GM18505 (cell line): ENCODE measurements around the gene SLC25A33.
"Not testable (repeated sequence)": the region's sequence is repeated elsewhere in the genome, so short reads cannot be mapped to it uniquely, and the experiment has no call there.

Experiments
- ATAC-seq: cut with Tn5 transposase; IDR thresholded peaks from one replicate; pipeline ENCODE4 v1.9.1; 2021; ENCODE audit not compliant: unreplicated experiment
- POLR2A ChIP-seq: IDR thresholded peaks from 4 replicates; pipeline ENCODE4 v1.6.1; 2011; ENCODE audit warnings: borderline replicate concordance; ENCODE audit not compliant: insufficient read depth, insufficient read length; ENCODE audit errors: extremely low read depth

The SLC25A33 gene, protein sequence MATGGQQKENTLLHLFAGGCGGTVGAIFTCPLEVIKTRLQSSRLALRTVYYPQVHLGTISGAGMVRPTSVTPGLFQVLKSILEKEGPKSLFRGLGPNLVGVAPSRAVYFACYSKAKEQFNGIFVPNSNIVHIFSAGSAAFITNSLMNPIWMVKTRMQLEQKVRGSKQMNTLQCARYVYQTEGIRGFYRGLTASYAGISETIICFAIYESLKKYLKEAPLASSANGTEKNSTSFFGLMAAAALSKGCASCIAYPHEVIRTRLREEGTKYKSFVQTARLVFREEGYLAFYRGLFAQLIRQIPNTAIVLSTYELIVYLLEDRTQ

GRCh38 chr1:9539165-9539828 is at the start of gene SLC25A33:
SLC25A33 (plus strand) TSS chr1:9539465; CDS start chr1:9539692, 227 bp downstream.
- TF ChIP-seq POLR2A = peak; percentile 91
- peak; percentile 87 for ATAC-seq

GRCh38 chr1:9490605-9491339 is 48.5 kb upstream of the SLC25A33 start:
- TF ChIP-seq POLR2A = no peak
- ATAC-seq = no peak

DNA sequence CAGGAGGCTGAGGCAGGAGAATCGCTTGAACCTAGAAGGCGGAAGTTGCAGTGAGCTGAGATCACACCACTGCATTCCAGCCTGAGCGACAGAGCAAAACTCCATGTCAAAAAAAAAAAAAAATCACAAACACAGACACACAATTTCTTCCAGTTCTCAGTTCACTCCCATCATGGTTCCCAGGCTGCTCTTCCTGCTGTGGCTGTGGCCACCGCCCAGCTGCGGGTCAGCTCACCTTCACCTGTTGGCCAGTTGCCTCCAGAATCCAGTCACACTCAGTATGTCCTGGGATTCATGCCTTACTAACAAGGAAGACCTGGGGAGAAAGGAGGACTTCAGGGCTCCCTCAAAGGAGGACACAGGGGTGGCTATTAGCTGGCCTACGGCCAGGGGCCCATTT is 45.9 kb upstream of the SLC25A33 start:
- TF ChIP-seq POLR2A = no peak
- no peak for ATAC-seq

DNA sequence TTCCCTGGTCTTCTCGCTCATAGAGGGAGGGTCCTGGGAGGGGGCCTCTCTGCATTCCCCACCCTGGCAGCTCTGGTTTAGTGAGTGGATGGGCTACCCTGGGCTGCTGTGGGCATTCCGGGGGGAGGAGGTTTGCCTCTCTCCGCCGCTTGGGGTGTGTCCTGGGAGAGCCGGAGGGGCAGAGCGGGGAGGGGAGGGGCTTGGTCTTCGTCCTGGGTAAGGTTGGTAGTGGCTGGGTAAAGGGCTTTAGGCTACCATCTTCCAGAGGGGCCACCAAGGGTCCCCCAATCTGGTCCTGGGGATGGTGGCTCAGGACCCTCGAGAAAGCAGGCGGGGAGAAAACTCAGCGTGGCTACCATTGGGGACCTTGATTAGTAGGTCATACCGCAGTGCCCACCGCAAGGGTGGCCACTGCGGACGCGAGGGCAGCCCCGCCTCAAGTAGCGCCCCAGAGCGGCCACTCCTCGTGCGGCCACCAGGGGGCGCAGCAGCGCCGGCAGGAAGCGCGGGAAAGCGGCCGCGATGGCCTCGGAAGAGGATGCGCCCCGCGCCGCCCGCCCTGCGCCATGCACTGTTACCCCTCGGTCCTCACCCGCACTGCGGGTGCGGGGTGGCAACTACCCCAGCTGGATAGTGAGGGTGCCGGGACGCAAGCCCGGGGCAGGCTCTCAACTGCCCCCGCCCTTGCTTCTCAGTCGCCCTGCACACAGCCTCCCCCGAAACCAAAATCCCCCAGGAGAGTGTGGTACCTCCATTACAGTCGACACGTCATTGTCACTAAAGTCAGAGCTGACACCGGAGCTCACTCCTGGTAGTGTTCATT is 44.1 kb upstream of the SLC25A33 start:
- ATAC-seq = no peak
- no peak for TF ChIP-seq POLR2A

DNA sequence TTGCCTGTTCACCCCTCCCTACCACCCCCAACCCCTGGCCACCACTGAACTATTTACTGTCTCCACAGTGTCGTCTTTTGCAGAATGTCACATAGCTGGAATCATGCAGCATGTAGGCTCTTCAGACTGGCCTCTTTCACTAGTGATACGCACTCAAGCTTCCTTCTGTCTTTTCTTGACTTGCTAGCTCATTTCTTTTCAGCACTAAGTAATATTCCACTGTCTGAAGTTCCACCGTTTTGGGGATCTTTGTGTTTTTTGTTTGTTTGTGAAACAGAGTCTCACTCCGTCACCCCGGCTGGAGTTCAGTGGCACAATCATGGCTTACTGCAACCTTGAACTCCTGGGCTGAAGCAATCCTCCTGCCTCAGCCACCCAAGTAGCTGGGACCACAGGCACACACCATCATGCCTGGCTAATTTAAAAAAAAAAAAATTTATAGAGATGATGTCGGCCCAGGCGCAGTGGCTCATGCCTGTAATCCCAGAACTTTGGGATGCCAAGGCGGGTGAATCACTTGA is 43.4 kb upstream of the SLC25A33 start:
- TF ChIP-seq POLR2A = no peak
- ATAC-seq = no peak

DNA sequence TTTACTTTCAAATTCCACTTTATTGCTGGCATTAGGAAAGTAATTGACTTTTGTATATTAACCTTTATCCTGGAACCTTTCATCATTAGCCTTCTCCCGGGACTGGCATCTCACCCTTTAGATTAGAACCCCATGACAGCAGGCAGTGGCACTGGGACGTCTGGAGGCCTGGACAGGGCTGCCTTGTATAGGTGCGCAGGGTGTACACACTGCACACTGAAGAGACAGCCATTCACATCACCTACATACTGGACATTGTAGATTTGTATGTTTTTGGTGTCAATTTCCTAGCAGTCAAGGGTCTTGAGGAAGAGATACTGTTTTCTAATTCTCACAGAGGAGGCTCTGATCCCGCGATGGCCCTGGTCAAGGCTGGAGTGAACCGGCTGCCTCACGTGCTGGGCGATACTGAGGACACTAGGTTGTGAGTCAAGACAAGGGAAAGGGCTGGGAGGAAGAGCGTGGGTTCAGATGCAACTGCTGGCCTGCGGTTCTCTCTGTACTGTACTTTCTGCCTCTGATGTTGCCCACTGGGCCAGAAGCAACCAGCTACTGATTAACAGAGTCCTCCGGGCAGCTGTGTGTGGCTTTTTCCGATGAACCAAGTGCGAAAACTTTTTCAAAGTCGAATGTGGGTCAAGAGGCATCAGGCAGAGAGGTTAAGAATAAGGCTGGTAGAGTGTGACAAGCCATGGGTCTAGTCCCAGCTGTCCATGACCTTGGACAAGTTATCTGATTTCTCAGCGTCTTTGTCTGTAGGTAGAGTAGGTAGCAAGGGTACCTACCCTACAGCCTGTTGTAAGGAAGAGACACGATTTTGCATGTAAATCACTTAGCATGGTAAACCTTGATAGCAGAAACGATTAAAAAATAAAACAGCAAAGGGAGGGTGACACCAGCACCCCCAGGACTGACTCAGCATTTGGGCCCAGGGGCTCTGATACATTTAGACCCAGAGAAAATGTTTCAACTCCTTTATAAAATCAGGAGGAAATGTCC is 38.2 kb upstream of the SLC25A33 start:
- ATAC-seq = no peak
- TF ChIP-seq POLR2A = no peak

DNA sequence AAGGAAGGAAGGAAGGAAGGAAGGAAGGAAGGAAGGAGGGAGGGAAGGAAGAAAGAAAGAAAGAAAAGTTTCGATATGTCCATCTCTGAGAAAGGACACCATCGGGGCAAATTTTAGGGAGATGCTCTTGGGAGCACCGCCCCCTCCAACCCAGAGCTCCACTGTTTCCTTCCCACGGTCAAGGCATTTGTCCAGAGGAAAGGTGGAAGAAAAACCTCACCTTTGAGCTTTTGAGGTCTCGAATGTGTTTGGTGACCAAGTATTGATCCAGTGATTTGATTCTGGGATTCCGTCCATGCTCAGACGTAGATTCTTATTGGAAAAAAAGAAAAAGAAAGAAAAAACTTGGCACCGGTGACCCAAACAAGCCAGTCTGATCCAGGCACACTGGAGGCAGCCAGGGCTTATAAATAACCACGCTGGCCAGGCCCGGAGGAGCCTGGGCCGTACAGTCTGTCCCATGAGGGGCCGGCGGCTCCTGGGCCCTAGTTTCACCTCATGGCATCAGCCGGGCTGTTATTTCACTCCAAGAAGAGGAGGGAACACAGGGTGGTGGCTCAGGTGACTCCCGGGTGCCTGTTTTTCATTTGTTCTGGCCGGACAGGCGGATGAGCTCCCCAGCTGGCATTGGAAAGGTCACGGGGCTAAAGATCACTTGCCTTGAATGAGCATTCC is 36.1 kb upstream of the SLC25A33 start:
- ATAC-seq = no peak
- TF ChIP-seq POLR2A = no peak

GRCh38 chr1:9505143-9505542 is 34.1 kb upstream of the SLC25A33 start:
- no peak for ATAC-seq
- no peak for TF ChIP-seq POLR2A

DNA sequence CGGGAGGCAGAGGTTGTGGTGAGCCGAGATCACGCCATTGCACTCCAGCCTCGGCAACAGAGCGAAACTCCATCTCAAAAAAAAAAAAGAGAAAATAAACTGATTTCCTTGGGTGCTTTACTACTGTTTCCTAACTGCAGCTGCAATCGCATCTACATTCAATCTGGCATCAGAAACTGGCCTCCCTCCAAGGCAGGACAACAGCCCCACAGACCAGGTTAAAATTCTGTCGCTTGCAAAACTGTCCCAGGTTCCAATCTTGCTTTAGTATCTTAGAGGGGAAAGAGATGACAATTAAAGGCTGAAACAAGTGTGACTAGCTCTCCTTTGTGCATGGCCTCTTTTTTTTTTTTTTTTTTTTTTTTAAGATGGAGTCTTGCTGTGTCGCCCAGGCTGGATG is 32.4 kb upstream of the SLC25A33 start:
- TF ChIP-seq POLR2A = no peak
- no peak for ATAC-seq

GRCh38 chr1:9510130-9510529 is 29.1 kb upstream of the SLC25A33 start:
- no peak for TF ChIP-seq POLR2A
- ATAC-seq = no peak

DNA sequence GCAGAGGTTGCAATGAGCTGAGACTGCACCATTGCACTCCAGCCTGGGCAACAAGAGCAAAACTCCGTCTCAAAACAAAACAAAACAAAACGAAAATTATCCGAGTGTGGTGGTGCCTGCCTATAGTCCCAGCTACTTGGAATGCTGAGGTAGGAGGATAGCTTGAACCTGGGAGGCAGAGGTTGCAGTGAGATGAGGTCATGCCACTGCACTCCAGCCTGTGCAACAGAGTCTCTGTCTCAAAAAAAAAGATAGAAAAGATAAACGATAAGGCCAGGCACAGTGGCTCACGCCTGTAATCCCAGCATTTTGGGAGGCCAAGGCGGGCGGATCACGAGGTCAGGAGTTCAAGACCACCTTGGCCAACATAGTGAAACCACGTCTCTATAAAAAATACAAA is 23.7 kb upstream of the SLC25A33 start:
- not testable (repeated sequence) for ATAC-seq
